HCT116 (cell line): Measurements from ENCODE around the gene ZPBP. TPM values are rescaled to one million over a fixed set of nuclear protein-coding genes. Genes with fewer than 3 reads are reported as not detected.

Source experiments
- ATAC-seq: fragments of 200-7000 bp; cut with Tn5 transposase; 2 replicates; pipeline ENCODE4 v1.9.1; 2020; ENCODE audit warnings: mild to moderate bottlenecking, moderate library complexity
- BruUV-seq: library from RNA; stranded (reverse); fragments of 400-500 nt; replicated peaks from 2 replicates; lab custom pipeline; 2021; lab: Mats Ljungman, UMichigan
- CTCF ChIA-PET: fragments of 300-600 bp; sonication (Branson Sonifier 250); formaldehyde crosslinking; loops from one replicate; lab custom pipeline; 2021; ENCODE audit warnings: antibody characterized with exemption; lab: Charles Lee
- POLR2A ChIA-PET: fragments of 300-600, 350-600 bp; sonication (Branson Sonifier 250); formaldehyde crosslinking; loops from one replicate; lab custom pipeline; 2021; ENCODE audit warnings: antibody characterized with exemption; lab: Charles Lee
- RAD21 ChIA-PET, 2 experiments: fragments of 300-600 bp; sonication (Branson Sonifier 250); formaldehyde crosslinking; loops; one replicate each; lab custom pipeline; 2023; ENCODE audit warnings: low total read pairs in 2 of 2; ENCODE audit not compliant: uncharacterized antibody in 2 of 2, unreplicated experiment in 2 of 2, low non-redundant PET in 1 of 2; lab: Charles Lee
- DNase-seq: peaks from one replicate; pipeline ENCODE4 v3.0.0-alpha.2; 2010; ENCODE audit warnings: low read depth, low spot score
- H2AFZ ChIP-seq: fragments of 200-600 bp; shearing (Covaris generic), sonication (generic); 2 replicates; pipeline ENCODE4 v1.6.1; 2017; ENCODE audit warnings: low read depth, mixed run types, mixed read lengths, antibody characterized with exemption, low read length; ENCODE audit not compliant: poor library complexity, severe bottlenecking
- H3K27ac ChIP-seq: 2 replicates; pipeline ENCODE4 v1.5.1; 2012; ENCODE audit warnings: low read depth, low read length
- H3K27me3 ChIP-seq: fragments of 200-600 bp; sonication (generic); 2 replicates; pipeline ENCODE4 v1.6.1; 2016; ENCODE audit warnings: mixed run types, low read length, mixed read lengths; ENCODE audit not compliant: insufficient read depth
- H3K36me3 ChIP-seq, 2 experiments: fragments of 200-500 bp in 1 of 2; fragments of 200-600 bp in 1 of 2; sonication (Bioruptor generic) in 1 of 2; sonication (generic) in 1 of 2; 2 replicates each; pipeline versions ENCODE4 v1.5.1 to v1.6.1; 2014 to 2016; ENCODE audit warnings: low read length in 2 of 2, inconsistent platforms in 1 of 2, mixed read lengths in 1 of 2, mixed run types in 1 of 2; ENCODE audit not compliant: insufficient read depth in 2 of 2, control insufficient read depth in 1 of 2
- H3K4me1 ChIP-seq, 2 experiments: fragments of 200-600 bp in 1 of 2; sonication (generic) in 1 of 2; 2 replicates each; pipeline versions ENCODE4 v1.5.1 to v1.6.1; 2012 to 2017; ENCODE audit warnings: low read length in 2 of 2, inconsistent platforms in 1 of 2, mild to moderate bottlenecking in 1 of 2, mixed read lengths in 1 of 2, mixed run types in 1 of 2, moderate library complexity in 1 of 2; ENCODE audit not compliant: insufficient read depth in 2 of 2, control insufficient read depth in 1 of 2
- H3K4me2 ChIP-seq: fragments of 200-600 bp; sonication (generic); 2 replicates; pipeline ENCODE4 v1.6.1; 2017; ENCODE audit warnings: mixed run types, low read length, mixed read lengths
- H3K4me3 ChIP-seq, 2 experiments: fragments of 200-600 bp in 1 of 2; sonication (generic) in 1 of 2; replicated peaks in 1 of 2; 2 replicates each; pipeline ENCODE4 v1.5.1; 2011 to 2016; ENCODE audit warnings: low read length in 2 of 2, control low read depth in 1 of 2, low read depth in 1 of 2, mild to moderate bottlenecking in 1 of 2, mixed read lengths in 1 of 2, mixed run types in 1 of 2
- H3K79me2 ChIP-seq: fragments of 200-600 bp; sonication (generic); 2 replicates; pipeline ENCODE4 v1.6.1; 2017; ENCODE audit warnings: mild to moderate bottlenecking, mixed run types, low read length, moderate library complexity, mixed read lengths; ENCODE audit not compliant: insufficient read depth
- H3K9ac ChIP-seq: fragments of 200-600 bp; sonication (generic); 2 replicates; pipeline ENCODE4 v1.6.1; 2016; ENCODE audit warnings: low read length, mixed read lengths
- H3K9me2 ChIP-seq: fragments of 200-600 bp; sonication (generic), shearing (Covaris generic); 2 replicates; pipeline ENCODE4 v1.6.1; 2017; ENCODE audit warnings: mixed run types, mild to moderate bottlenecking, moderate library complexity; ENCODE audit not compliant: insufficient read depth
- H3K9me3 ChIP-seq, 2 experiments: fragments of 200-500 bp in 1 of 2; fragments of 200-600 bp in 1 of 2; sonication (Bioruptor generic) in 1 of 2; sonication (generic) in 1 of 2; 2 replicates each; pipeline ENCODE4 v1.6.1; 2014 to 2017; ENCODE audit warnings: low read length in 2 of 2, mixed read lengths in 2 of 2, inconsistent platforms in 1 of 2, low read depth in 1 of 2, mild to moderate bottlenecking in 1 of 2, mixed run types in 1 of 2, moderate library complexity in 1 of 2; ENCODE audit not compliant: control insufficient read depth in 1 of 2, insufficient read depth in 1 of 2
- H4K20me1 ChIP-seq: fragments of 200-600 bp; sonication (generic), shearing (Covaris generic); 2 replicates; pipeline ENCODE4 v1.6.1; 2017; ENCODE audit warnings: mixed run types, mild to moderate bottlenecking, moderate library complexity; ENCODE audit not compliant: insufficient read depth
- ATF3 ChIP-seq: IDR thresholded peaks from 2 replicates; pipeline ENCODE4 v1.6.1; 2012
- CEBPB ChIP-seq: IDR thresholded peaks from 2 replicates; pipeline ENCODE4 v1.6.1; 2012; ENCODE audit warnings: low read depth
- CTCF ChIP-seq, 3 experiments: fragments of 200-600 bp in 1 of 3; sonication (generic) in 1 of 3; IDR thresholded peaks in 2 of 3; conservative IDR thresholded peaks in 1 of 3; 2 replicates each; pipeline ENCODE4 v1.5.1; 2012 to 2017; ENCODE audit warnings: low read depth in 2 of 3, low read length in 2 of 3, antibody characterized with exemption in 1 of 3, borderline replicate concordance in 1 of 3, control low read depth in 1 of 3, mild to moderate bottlenecking in 1 of 3, mixed read lengths in 1 of 3, mixed run types in 1 of 3, moderate library complexity in 1 of 3; ENCODE audit not compliant: insufficient read depth in 1 of 3
- EGR1 ChIP-seq: IDR thresholded peaks from 2 replicates; pipeline ENCODE4 v1.6.1; 2012; ENCODE audit warnings: low read depth
- ELF1 ChIP-seq: IDR thresholded peaks from 2 replicates; pipeline ENCODE4 v1.6.1; 2012; ENCODE audit warnings: low read depth, borderline replicate concordance
- EZH2 ChIP-seq: fragments of 200-600 bp; sonication (generic); IDR thresholded peaks from 2 replicates; pipeline ENCODE4 v1.6.1; 2017; ENCODE audit warnings: antibody characterized with exemption, mixed run types
- FOSL1 ChIP-seq: IDR thresholded peaks from 2 replicates; pipeline ENCODE4 v1.6.1; 2012; ENCODE audit warnings: low read depth
- JUND ChIP-seq: IDR thresholded peaks from 2 replicates; pipeline ENCODE4 v1.6.1; 2012
- MAX ChIP-seq: IDR thresholded peaks from 2 replicates; pipeline ENCODE4 v1.6.1; 2012
- POLR2AphosphoS5 ChIP-seq: IDR thresholded peaks from 2 replicates; pipeline ENCODE4 v1.6.1; 2011; ENCODE audit warnings: mild to moderate bottlenecking, low read depth, low read length, moderate library complexity
- REST ChIP-seq: IDR thresholded peaks from 2 replicates; pipeline ENCODE4 v1.6.1; 2012; ENCODE audit warnings: low read depth
- SIN3A ChIP-seq: IDR thresholded peaks from 2 replicates; pipeline ENCODE4 v1.6.1; 2012; ENCODE audit warnings: low read depth
- SP1 ChIP-seq: IDR thresholded peaks from 2 replicates; pipeline ENCODE4 v1.6.1; 2012; ENCODE audit warnings: low read depth
- SRF ChIP-seq: IDR thresholded peaks from 2 replicates; pipeline ENCODE4 v1.6.1; 2012; ENCODE audit warnings: low read depth
- TCF7L2 ChIP-seq: IDR thresholded peaks from 2 replicates; pipeline ENCODE4 v1.7.0; 2011; ENCODE audit warnings: borderline replicate concordance, inconsistent platforms; ENCODE audit not compliant: insufficient read depth, insufficient read length; ENCODE audit errors: extremely low read depth
- YY1 ChIP-seq: IDR thresholded peaks from 2 replicates; pipeline ENCODE4 v1.6.1; 2011; ENCODE audit warnings: low read length, low read depth, moderate library complexity, mild to moderate bottlenecking; ENCODE audit not compliant: insufficient replicate concordance; ENCODE audit errors: extremely low read depth
- ZBTB33 ChIP-seq: IDR thresholded peaks from 2 replicates; pipeline ENCODE4 v1.6.1; 2011; ENCODE audit warnings: mild to moderate bottlenecking, low read length, moderate library complexity; ENCODE audit not compliant: insufficient replicate concordance; ENCODE audit errors: extremely low read depth
- ZFX ChIP-seq: fragments of 450-650 bp; IDR thresholded peaks from 2 replicates; pipeline ENCODE4 v1.6.1; 2017
- ZNF274 ChIP-seq: fragments of 200-500 bp; sonication (Bioruptor generic); IDR thresholded peaks from 2 replicates; pipeline ENCODE4 v1.6.1; 2014; ENCODE audit warnings: mild to moderate bottlenecking, low read depth, low read length, inconsistent platforms
- intact Hi-C: fragments of 100-400 bp; cut with micrococcal nuclease; formaldehyde crosslinking; loops from 2 replicates; pipeline ENCODE4 v1.10.0; 2022
- total RNA-seq: library from RNA; stranded (reverse); gene quantifications from one replicate; pipeline ENCODE4 v1.2.1, GENCODE V29; 2021; ENCODE audit not compliant: unreplicated experiment

The ZPBP gene
- total RNA-seq, 1 experiment from 2014 or later = not detected

- no peak for ATAC-seq
- BruUV-seq = no TSS peak
- CTCF ChIA-PET = interaction anchor here (1.1 kb wide), 1 partner anchor 12 kb away, joined by 3 read pairs; no protein-coding TSS in a partner anchor
These were observed 36.9 kb downstream of the ZPBP start for GRCh38 chr7:50056131-50056530.

More at GRCh38 chr7:50056131-50056530, 36.9 kb downstream of the ZPBP start:
- ChIA-PET POLR2A (no interaction called here), RAD21 (no interaction called here)
- H3K4me1 ChIP-seq = no peaks in the 10 kb centered on the region
- H3K4me2 ChIP-seq = no peak overlapping the region
- no peaks in the 10 kb centered on the region for H4K20me1 ChIP-seq
- no peak overlapping the region for H3K27ac ChIP-seq
- TF ChIP-seq TCF7L2 = no peak
- TF ChIP-seq YY1 = no peak
- no peak for TF ChIP-seq SRF
- TF ChIP-seq ELF1 = no peak
- TF ChIP-seq FOSL1 = no peak
- TF ChIP-seq SP1 = no peak
- TF ChIP-seq POLR2AphosphoS5 = no peak
- no peak for TF ChIP-seq ZBTB33
- TF ChIP-seq ZFX = no peak
- no peak for TF ChIP-seq ATF3
- no peak for TF ChIP-seq ZNF274
- no peak for TF ChIP-seq REST
- TF ChIP-seq MAX = no peak
- no peak for TF ChIP-seq EGR1
- no peak for TF ChIP-seq CEBPB
- TF ChIP-seq EZH2 = no peak
- TF ChIP-seq CTCF (IDR thresholded peaks at IDR 0.05 in 2 of 3, conservative IDR thresholded peaks at IDR 0.05 in 1 of 3; ENCODE audit: borderline replicate concordance in 1 of 3, insufficient read depth in 1 of 3, low read depth in 2 of 3, low read length in 2 of 3) = no peak
- TF ChIP-seq SIN3A = no peak
- TF ChIP-seq JUND = no peak
- intact Hi-C loops = no loop called here
- no peaks in the 10 kb centered on the region; a peak in 1 of 4 replicates for H3K36me3 ChIP-seq
- H3K9me2 ChIP-seq = no peaks in the 10 kb centered on the region
- no peak overlapping the region for H3K9ac ChIP-seq
- DNase-seq = no peak
- H2AFZ ChIP-seq = no peak overlapping the region
- no peak overlapping the region for H3K4me3 ChIP-seq
- no peaks in the 10 kb centered on the region for H3K79me2 ChIP-seq
- no peaks in the 10 kb centered on the region for H3K9me3 ChIP-seq
- no peaks in the 10 kb centered on the region for H3K27me3 ChIP-seq
